Ovary (tissue), 9 donors: Measurements from ENCODE around the gene AEN. TPM values are rescaled to one million over a fixed set of nuclear protein-coding genes. Genes with fewer than 3 reads are reported as not detected.
A peak's percentile ranks its signal among the peaks of the same experiment; 100 is the strongest.

Experiments
- DNase-seq, 5 donors: peaks; one replicate each; pipeline ENCODE4 v3.0.0-alpha.2; 2019 to 2020
- H3K27ac ChIP-seq, 2 donors: fragments of 200-600 bp; one replicate each; pipeline versions ENCODE4 v1.5.1 to v1.8.0; 2019 to 2022
- H3K27me3 ChIP-seq: fragments of 200-600 bp; one replicate; pipeline ENCODE4 v1.8.0; 2022
- H3K36me3 ChIP-seq: fragments of 200-600 bp; sonication (generic); one replicate; pipeline ENCODE4 v1.5.1; 2019
- H3K4me1 ChIP-seq: one replicate; pipeline ENCODE4 v1.8.1; 2013; ENCODE audit warnings: mild to moderate bottlenecking, moderate library complexity; ENCODE audit not compliant: insufficient read depth
- H3K4me3 ChIP-seq: fragments of 200-600 bp; sonication (generic); one replicate; pipeline ENCODE4 v1.5.1; 2017
- H3K9me3 ChIP-seq, 2 donors: fragments of 200-600 bp in 1 of 2; sonication (generic) in 1 of 2; one replicate each; pipeline versions ENCODE4 v1.5.1 to v1.8.1; 2013 to 2019; ENCODE audit warnings: mild to moderate bottlenecking in 1 of 2, moderate library complexity in 1 of 2
- EP300 ChIP-seq: sonication (generic); formaldehyde crosslinking; IDR thresholded peaks from one replicate; pipeline ENCODE4 v1.6.1; 2017; ENCODE audit warnings: antibody characterized with exemption
- POLR2A ChIP-seq: fragments of 450-650 bp; IDR thresholded peaks from one replicate; pipeline ENCODE4 v1.6.1; 2017; ENCODE audit warnings: antibody characterized with exemption, mild to moderate bottlenecking, moderate library complexity
- WGBS, 3 donors: extraction: QIAGEN DNeasy Blood & Tissue Kit in 1 of 3; methylation state at CpG; one replicate each; pipeline versions ENCODE4 v1.1.5 to v1.1.7; 2013 to 2017; 5-methylcytosine and 5-hydroxymethylcytosine counted together
- intact Hi-C, 4 donors: fragments of 100-400 bp; cut with DNase I; formaldehyde crosslinking; loops; one replicate each; pipeline versions ENCODE4 v1.11.0 to v1.15.1; 2022 to 2023
- microRNA counts: library from miRNA; unstranded; fragments of <30 nt; microRNA quantifications from one replicate; lab custom pipeline; 2016
- microRNA-seq, 3 donors: library from miRNA; unstranded; fragments of <30 nt; microRNA quantifications; one replicate each; pipeline versions ENCODE4 to v1.2.0, GENCODE V29; 2019 to 2020
- polyA plus RNA-seq, 2 donors: library from polyadenylated mRNA; stranded (reverse); fragments of 200-250 nt in 1 of 2; fragments of 350-450 nt in 1 of 2; fragmentation: Illumina TruSeq in 1 of 2; extraction: RNeasy Lipid Tissue Mini Kit (QIAGEN cat#74804) in 1 of 2; gene quantifications; one replicate each; pipeline ENCODE4 v1.2.3, GENCODE V29; 2013 to 2014
- small RNA-seq: library from RNA; depleted of rRNA; stranded (forward); fragments of <200 nt; gene quantifications from one replicate; pipeline ENCODE3, GENCODE V24; 2016
- total RNA-seq, 7 donors: library from RNA; depleted of rRNA in 2 of 7; stranded (reverse); fragments of >200 nt in 2 of 7; fragmentation: NEBNext Ultra II Directional in 3 of 7; extraction: Animal tissue kit (Norgen Biotek cat#: 25700) in 3 of 7; gene quantifications; one replicate each; pipeline versions ENCODE4 v1.1.0 to v1.2.4, GENCODE V29; 2016 to 2023
- TF ChIP-seq, protein P1 (sequence below), 3 donors: fragments of 450-650 bp in 2 of 3; fragments of 200-600 bp in 1 of 3; IDR thresholded peaks; one replicate each; pipeline versions ENCODE4 v1.5.1 to v1.8.0; 2016 to 2022; ENCODE audit warnings: antibody characterized with exemption in 3 of 3, mild to moderate bottlenecking in 1 of 3
- donor health status: DM: no; HTN: no; CAD: no; lungs with moderate emphysema.
- donor health status: DM: no; HTN: no; CAD: no.
- donor health status: Bipolar disorder and iron deficiency.
- donor health status: DM: yes; HTN: yes; CAD: no.
- donor health status: DM: no; HTN: no; CAD: no.
- donor health status: DM: yes; HTN: yes; CAD: no.

The AEN gene
- total and polyA plus RNA-seq, 9 donors, result 6.9 to 27.1 (median 15.6) TPM

DNA sequence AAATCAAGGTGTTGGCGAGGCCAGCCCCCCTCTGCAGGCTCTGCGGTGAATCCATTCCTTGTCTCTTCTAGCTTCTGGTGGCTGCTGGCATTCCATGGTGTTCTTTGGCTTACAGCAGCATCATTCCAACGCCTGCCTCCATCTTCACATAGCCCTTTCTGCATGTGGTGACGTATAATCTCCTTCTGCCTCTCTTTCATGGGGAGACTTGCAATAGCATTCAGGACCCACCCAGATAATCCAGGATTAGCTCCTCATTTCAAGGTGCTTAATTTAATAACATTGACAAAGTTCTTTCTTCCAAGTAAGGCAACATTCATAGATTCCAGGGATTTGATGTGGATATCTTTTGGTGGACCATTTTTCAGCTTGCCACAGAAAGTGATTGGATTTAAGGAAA is 53.5 kb downstream of the AEN start:
- H3K4me1 ChIP-seq, result no peaks in the 10 kb centered on the region
- no peak overlapping the region for H3K4me3 ChIP-seq
- H3K27me3 ChIP-seq, result no peaks in the 10 kb centered on the region
- 83 to 86% (median 83%) methylated on average over 4 of the region's 4 CpGs for WGBS, 3 donors
- H3K9me3 ChIP-seq, result no peaks in the 10 kb centered on the region
- H3K27ac ChIP-seq, result no peak overlapping the region
- intact Hi-C loops, result no loop called here
- no peaks in the 10 kb centered on the region for H3K36me3 ChIP-seq
- DNase-seq, result no peak
- TF ChIP-seq POLR2A, result no peak
- TF ChIP-seq EP300, result no peak
- TF ChIP-seq, protein P1, sequence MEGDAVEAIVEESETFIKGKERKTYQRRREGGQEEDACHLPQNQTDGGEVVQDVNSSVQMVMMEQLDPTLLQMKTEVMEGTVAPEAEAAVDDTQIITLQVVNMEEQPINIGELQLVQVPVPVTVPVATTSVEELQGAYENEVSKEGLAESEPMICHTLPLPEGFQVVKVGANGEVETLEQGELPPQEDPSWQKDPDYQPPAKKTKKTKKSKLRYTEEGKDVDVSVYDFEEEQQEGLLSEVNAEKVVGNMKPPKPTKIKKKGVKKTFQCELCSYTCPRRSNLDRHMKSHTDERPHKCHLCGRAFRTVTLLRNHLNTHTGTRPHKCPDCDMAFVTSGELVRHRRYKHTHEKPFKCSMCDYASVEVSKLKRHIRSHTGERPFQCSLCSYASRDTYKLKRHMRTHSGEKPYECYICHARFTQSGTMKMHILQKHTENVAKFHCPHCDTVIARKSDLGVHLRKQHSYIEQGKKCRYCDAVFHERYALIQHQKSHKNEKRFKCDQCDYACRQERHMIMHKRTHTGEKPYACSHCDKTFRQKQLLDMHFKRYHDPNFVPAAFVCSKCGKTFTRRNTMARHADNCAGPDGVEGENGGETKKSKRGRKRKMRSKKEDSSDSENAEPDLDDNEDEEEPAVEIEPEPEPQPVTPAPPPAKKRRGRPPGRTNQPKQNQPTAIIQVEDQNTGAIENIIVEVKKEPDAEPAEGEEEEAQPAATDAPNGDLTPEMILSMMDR (IDR thresholded peaks at IDR 0.05), result no peak

DNA sequence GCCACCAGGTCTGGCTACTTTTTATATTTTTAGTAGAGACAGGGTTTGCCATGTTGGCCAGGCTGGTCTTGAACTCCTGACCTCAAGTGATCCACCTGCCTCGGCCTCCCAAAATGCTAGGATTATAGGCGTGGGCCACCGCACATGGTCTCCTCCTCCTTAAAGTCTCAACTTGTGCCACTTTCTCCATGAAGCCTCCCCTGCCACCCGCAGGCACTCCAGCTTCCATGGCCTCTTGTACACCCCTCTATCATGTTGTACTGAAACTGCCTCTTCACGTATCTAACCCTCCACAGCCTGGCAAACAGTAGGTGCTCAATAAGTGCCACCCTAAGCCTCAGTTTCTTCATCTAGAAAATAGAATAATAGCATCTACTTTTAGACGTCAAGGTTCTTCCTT is 57.6 kb downstream of the AEN start:
- WGBS, 3 donors, result 92 to 97% (median 92%) methylated on average over 6 of the region's 6 CpGs
- intact Hi-C loops, result no loop called here
- DNase-seq, result no peak

DNA sequence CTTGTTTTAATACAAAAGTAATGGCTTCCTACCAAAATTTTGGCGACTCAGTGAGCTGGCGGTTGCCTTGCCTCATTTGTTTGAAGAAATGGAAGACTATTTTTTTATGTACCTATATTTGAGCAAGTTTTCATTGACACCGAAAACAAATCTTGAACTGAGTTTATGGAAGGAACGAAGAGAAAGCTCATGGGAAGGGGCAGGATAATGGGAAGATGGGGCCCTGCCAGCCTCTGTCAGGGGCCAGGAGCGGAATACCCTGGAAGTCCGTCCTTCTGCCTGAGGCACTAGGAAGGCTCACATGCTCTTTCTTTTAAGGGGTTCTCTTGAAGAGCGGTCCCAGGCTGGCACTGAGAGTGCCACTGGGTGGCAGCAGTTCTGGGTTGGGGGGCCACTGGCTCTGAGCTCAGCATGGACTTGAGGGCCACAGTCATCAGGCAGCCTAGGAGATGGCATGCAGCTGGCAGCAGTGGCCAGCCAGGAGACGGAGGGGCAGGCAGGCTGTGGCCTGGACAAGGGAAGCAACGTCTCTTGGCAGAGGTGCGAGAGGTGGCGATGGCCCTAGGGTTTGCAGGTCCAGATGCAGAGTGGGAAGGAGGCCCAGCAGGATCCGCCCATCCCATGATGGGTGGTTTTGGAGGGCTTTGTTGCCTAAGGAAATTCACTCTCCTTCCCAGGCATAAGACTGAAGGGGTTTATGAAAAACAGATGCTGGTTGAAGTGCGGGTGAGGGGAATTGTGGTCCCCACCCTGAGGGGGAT is 59.3 kb downstream of the AEN start:
- WGBS, 3 donors, result 81 to 89% (median 88%) methylated on average over 13 of the region's 13 CpGs

More for the DNA sequence above, 57.6 kb downstream of the AEN start:
- Histone ChIP-seq H3K4me1 (no peaks in the 10 kb centered on the region), H3K9me3 (no peaks in the 10 kb centered on the region), H3K27ac (no peak overlapping the region), H3K27me3 (no peaks in the 10 kb centered on the region), H3K36me3 (no peaks in the 10 kb centered on the region), H3K4me3 (no peak overlapping the region)
- TF ChIP-seq POLR2A (no peak), EP300 (no peak)
- TF ChIP-seq, protein P1 (IDR thresholded peaks at IDR 0.05), result no peak

DNA sequence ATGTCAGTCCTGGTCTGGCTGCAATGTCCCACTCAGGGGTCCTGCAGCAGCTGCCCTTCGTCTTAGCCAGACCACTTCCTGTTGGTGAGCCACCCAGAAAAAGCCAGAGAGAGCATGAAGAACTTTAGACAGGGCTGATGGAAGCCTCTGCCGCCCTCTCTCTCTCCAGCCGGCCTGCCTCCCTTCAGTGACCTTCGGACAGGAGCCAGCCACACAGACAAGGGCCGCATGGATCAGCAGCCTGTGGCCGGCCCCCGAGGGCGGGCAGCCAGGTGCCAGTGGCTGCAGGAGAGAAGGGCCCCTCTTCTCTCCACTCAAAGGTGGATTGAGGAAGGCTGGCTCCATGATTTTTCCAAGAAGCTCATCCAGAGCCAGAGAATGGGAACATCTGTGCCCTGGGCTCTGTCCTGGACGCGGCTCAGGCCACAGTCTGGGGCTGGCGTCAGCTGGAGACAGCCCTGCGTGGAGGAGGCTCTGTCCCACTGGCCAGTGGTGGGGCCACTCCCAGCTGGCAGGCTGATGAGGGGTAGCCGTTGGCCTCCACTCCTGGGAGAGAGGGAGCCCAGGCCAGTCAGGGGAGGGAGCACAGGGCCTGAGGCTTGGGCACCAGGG is 60.6 kb downstream of the AEN start:
- Histone ChIP-seq H3K36me3 (no peaks in the 10 kb centered on the region), H3K27me3 (no peaks in the 10 kb centered on the region), H3K4me1 (no peaks in the 10 kb centered on the region), H3K27ac (peak overlapping the region in 1 of 2 donors; percentile 23), H3K9me3 (no peaks in the 10 kb centered on the region), H3K4me3 (no peak overlapping the region)
- peak in 3 of 5 donors; percentile 23 to 45 (median 35) for DNase-seq
- no peak for TF ChIP-seq POLR2A
- no peak for TF ChIP-seq EP300
- intact Hi-C loops, result no loop called here
- 16 to 39% (median 20%) methylated on average over 13 of the region's 13 CpGs for WGBS, 3 donors

More for the DNA sequence above, 59.3 kb downstream of the AEN start:
- TF ChIP-seq EP300 (no peak), POLR2A (no peak)
- TF ChIP-seq, protein P1 (IDR thresholded peaks at IDR 0.05), result no peak
- Histone ChIP-seq H3K36me3 (no peaks in the 10 kb centered on the region), H3K4me3 (no peak overlapping the region), H3K4me1 (no peaks in the 10 kb centered on the region), H3K27me3 (no peaks in the 10 kb centered on the region), H3K9me3 (no peaks in the 10 kb centered on the region), H3K27ac (no peak overlapping the region)
- no peak for DNase-seq
- intact Hi-C loops, result no loop called here

MicroRNAs within 50 kb of the gene (microRNA counts, 767-probe panel; counts per million panel counts)
- microRNA hsa-miR-1179 (lab: Ali Mortazavi, UCI) (530 counts per million, percentile 78 among the panel's probes with 10 or more counts), microRNA hsa-miR-7-5p (lab: Ali Mortazavi, UCI) (530 counts per million, percentile 78 among the panel's probes with 10 or more counts)

Small RNA genes lying within 50 kb of the gene (microRNA-seq; reads per million reads assigned to microRNA genes)
- gene MIR1179, result 1.1 to 5.2 (median 1.9) reads per million in 3 donors
- 0 reads per million in 3 donors for gene MIR3529
- gene MIR7-2, result 0 reads per million in 3 donors

Small RNA genes lying within 50 kb of the gene (small RNA-seq; reads per million reads assigned to genes)
- gene MIR1179 (not detected), gene MIR7-2 (not detected)

Other genes starting within 250 kb of the AEN start
- gene MRPL46, start 154.0 kb upstream of the AEN start, total RNA-seq, result 10 to 100 TPM; 12.1 to 22.4 (median 19.5) TPM
- 10 to 100 TPM; 23.0 to 33.7 TPM for gene MRPL46, start 154.0 kb upstream of the AEN start, polyA plus RNA-seq
- gene MRPS11, start 153.6 kb upstream of the AEN start, total RNA-seq, result 10 to 100 TPM in 6 of 7 donors, 1 to 10 TPM in 1; 8.3 to 26.9 (median 21.4) TPM
- 10 to 100 TPM; 21.7 to 32.4 TPM for gene MRPS11, start 153.6 kb upstream of the AEN start, polyA plus RNA-seq
- gene DET1, start 74.7 kb upstream of the AEN start, total RNA-seq, result 10 to 100 TPM in 6 of 7 donors, 1 to 10 TPM in 1; 10.0 to 22.8 (median 17.6) TPM
- gene DET1, start 74.7 kb upstream of the AEN start, polyA plus RNA-seq, result 10 to 100 TPM; 11.4 to 14.0 TPM
- gene ISG20, start 17.7 kb downstream of the AEN start, total RNA-seq, result 10 to 100 TPM in 6 of 7 donors, 1 to 10 TPM in 1; 7.2 to 58.6 (median 19.4) TPM
- gene ISG20, start 17.7 kb downstream of the AEN start, polyA plus RNA-seq, result 10 to 100 TPM in 1 of 2 donors, under 1 TPM in 1; 0.88 to 11.5 TPM
- gene ACAN, start 182.1 kb downstream of the AEN start, total RNA-seq, result under 1 TPM in 6 of 7 donors, not detected in 1; 0.11 to 1.00 (median 0.50) TPM
- gene ACAN, start 182.1 kb downstream of the AEN start, polyA plus RNA-seq, result 1 to 10 TPM; 1.5 to 5.1 TPM